Endothelial cell (in vitro differentiated cells): Measurements from ENCODE around the gene NPHP4. TPM values are rescaled to one million over a fixed set of nuclear protein-coding genes. Genes with fewer than 3 reads are reported as not detected.
"Not testable (repeated sequence)": the region's sequence is repeated elsewhere in the genome, so short reads cannot be mapped to it uniquely, and the experiment has no call there.

ENCODE experiments used
- DNase-seq: peaks from one replicate; pipeline ENCODE4 v3.0.0; 2021; ENCODE audit warnings: low spot score
- H3K27ac Mint-ChIP-seq: one replicate; pipeline ENCODE4 v1.8.0; 2021; ENCODE audit warnings: mixed read lengths, inconsistent platforms; ENCODE audit not compliant: unreplicated experiment
- H3K27me3 Mint-ChIP-seq: one replicate; pipeline ENCODE4 v1.8.0; 2021; ENCODE audit warnings: mild to moderate bottlenecking, moderate library complexity, mixed read lengths, inconsistent platforms; ENCODE audit not compliant: unreplicated experiment
- H3K36me3 Mint-ChIP-seq: one replicate; pipeline ENCODE4 v1.8.0; 2021; ENCODE audit warnings: mild to moderate bottlenecking, low read depth, mixed read lengths, inconsistent platforms; ENCODE audit not compliant: unreplicated experiment
- H3K4me1 Mint-ChIP-seq: one replicate; pipeline ENCODE4 v1.8.0; 2021; ENCODE audit warnings: mild to moderate bottlenecking, mixed read lengths, inconsistent platforms; ENCODE audit not compliant: unreplicated experiment
- H3K4me3 Mint-ChIP-seq: one replicate; pipeline ENCODE4 v1.8.0; 2021; ENCODE audit warnings: mild to moderate bottlenecking, mixed read lengths, inconsistent platforms; ENCODE audit not compliant: unreplicated experiment
- H3K9me3 Mint-ChIP-seq: one replicate; pipeline ENCODE4 v1.8.0; 2021; ENCODE audit warnings: mixed read lengths, inconsistent platforms; ENCODE audit not compliant: unreplicated experiment
- total RNA-seq: library from RNA; stranded (reverse); fragmentation: NEBNext Ultra II Directional; extraction: Animal tissue kit (Norgen Biotek cat#: 25700); gene quantifications from one replicate; pipeline ENCODE4 v1.2.1, GENCODE V29; 2021; ENCODE audit not compliant: unreplicated experiment
- TF ChIP-seq, protein P1 (sequence below): fragments of 200-600 bp; sonication (generic); IDR thresholded peaks from one replicate; pipeline ENCODE4 v1.5.0; 2021; ENCODE audit warnings: antibody characterized with exemption; ENCODE audit not compliant: unreplicated experiment

Gene NPHP4
- total RNA-seq, 1 donor from 2014 or later = 15.3 TPM

DNA sequence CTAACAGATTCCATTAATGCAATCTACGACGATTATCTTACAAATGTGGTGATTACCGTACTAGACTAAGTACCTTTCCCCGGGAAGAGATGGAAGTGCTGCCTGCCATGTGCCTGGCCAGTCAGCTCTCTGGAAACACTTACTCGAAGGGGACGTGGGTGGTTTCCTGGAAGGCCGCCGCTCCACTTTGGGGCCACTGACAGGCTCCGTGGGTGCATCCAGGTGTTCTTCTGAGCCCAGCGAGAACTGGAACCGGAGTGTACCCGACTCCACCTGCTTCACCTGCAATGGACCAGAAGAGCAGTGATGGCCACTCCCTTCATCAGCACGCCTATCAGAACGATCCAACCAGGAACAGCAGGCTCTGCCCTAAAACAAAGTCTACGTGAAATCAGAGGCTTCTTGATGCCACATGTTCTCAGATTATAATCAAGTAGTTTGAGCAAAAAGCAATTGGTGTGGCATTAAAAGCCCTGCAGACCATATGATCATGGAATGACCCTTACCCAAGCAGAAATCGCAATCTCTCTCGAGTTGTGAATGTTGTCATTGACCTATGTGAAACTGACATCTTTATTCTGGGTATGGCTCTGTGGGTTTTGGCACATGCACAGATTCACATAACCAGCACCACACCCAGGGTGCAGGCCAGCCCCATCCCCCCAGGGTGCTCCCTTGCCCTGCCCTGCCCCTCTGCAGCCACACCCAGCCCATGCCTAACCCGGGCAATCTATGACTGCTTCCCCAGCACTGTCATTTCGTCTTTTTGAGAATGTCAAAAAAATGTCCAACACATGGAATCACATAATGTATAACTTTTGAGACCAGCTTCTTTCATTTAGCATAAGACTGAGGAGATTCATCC, 64.5 kb downstream of the NPHP4 start:
- TF ChIP-seq, protein P1, sequence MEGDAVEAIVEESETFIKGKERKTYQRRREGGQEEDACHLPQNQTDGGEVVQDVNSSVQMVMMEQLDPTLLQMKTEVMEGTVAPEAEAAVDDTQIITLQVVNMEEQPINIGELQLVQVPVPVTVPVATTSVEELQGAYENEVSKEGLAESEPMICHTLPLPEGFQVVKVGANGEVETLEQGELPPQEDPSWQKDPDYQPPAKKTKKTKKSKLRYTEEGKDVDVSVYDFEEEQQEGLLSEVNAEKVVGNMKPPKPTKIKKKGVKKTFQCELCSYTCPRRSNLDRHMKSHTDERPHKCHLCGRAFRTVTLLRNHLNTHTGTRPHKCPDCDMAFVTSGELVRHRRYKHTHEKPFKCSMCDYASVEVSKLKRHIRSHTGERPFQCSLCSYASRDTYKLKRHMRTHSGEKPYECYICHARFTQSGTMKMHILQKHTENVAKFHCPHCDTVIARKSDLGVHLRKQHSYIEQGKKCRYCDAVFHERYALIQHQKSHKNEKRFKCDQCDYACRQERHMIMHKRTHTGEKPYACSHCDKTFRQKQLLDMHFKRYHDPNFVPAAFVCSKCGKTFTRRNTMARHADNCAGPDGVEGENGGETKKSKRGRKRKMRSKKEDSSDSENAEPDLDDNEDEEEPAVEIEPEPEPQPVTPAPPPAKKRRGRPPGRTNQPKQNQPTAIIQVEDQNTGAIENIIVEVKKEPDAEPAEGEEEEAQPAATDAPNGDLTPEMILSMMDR = no peak
- H3K27me3 Mint-ChIP-seq = peaks cover 3% of the 10 kb centered on the region
- H3K27ac Mint-ChIP-seq = no peak overlapping the region
- H3K4me1 Mint-ChIP-seq = no peaks in the 10 kb centered on the region
- no peaks in the 10 kb centered on the region for H3K9me3 Mint-ChIP-seq
- H3K4me3 Mint-ChIP-seq = no peak overlapping the region
- no peak for DNase-seq
- no peaks in the 10 kb centered on the region for H3K36me3 Mint-ChIP-seq

DNA sequence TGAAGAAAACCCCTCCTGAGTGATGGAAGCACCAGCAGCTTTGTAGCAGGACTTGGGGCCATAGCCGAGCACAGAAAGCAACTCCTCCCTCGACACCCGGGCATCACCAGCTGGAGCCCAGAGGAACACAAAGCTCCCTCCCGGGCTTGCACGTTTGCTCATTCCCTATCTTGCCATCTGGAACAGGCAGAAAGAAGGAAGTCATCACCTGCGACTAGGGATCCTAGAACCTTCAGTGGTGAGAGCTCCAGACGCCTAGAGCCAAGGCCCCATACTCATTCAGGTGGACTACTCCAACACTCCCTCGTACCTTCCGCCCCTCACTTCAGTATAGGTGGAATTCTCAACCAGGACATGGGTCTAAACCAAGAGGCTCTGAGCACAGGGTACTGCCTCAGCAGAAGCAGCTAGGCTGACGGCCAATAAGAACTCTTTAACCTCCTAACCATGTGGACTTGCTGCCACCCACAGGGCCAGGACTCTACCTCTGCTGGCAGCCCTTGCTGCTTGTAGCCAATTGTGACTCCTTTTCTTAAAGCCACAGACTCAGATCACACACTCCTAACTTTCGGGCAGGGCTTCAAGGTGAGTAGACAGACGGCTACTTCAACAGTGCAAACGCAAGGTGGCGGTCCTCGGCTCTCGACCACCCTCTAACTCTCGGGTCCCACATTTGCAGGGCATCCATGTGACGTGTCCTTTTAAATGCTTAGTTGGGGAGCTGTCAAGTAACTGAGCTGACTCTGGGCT, 65.4 kb downstream of the NPHP4 start:
- no peak overlapping the region for H3K27ac Mint-ChIP-seq
- no peak for DNase-seq
- peaks cover 3% of the 10 kb centered on the region for H3K27me3 Mint-ChIP-seq
- no peaks in the 10 kb centered on the region for H3K4me1 Mint-ChIP-seq
- no peak overlapping the region for H3K4me3 Mint-ChIP-seq
- H3K36me3 Mint-ChIP-seq = no peaks in the 10 kb centered on the region
- no peaks in the 10 kb centered on the region for H3K9me3 Mint-ChIP-seq
- TF ChIP-seq, protein P1 = no peak

DNA sequence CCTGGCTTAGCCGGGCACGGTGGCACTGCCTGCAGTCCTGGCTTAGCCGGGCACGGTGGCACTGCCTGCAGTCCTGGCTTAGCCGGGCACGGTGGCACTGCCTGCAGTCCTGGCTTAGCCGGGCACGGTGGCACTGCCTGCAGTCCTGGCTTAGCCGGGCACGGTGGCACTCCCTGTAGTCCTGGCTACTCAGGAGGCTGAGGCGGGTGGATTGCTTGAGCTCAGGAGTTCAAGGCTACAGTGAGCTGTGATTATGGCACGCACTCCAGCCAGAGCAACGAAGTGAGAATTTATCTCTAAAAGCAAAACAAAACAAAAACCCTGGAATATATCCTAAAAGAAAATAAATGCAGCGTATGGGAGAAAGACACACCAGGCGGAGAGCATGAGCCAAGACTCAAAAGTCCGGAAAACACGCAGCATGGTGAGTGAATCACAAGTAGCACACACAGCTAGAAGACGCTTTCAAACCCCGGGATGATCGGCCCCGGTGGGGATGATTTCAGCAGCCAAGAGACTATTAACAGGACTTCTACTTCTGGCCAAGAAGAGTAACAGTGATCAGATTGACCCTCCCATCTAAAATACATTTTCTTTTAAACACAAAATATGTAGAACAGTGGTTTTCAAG, 69.4 kb downstream of the NPHP4 start:
- H3K27ac Mint-ChIP-seq, H3K4me3 Mint-ChIP-seq, H3K36me3 Mint-ChIP-seq, DNase-seq, H3K27me3 Mint-ChIP-seq, H3K4me1 Mint-ChIP-seq, H3K9me3 Mint-ChIP-seq: not testable (repeated sequence)

DNA sequence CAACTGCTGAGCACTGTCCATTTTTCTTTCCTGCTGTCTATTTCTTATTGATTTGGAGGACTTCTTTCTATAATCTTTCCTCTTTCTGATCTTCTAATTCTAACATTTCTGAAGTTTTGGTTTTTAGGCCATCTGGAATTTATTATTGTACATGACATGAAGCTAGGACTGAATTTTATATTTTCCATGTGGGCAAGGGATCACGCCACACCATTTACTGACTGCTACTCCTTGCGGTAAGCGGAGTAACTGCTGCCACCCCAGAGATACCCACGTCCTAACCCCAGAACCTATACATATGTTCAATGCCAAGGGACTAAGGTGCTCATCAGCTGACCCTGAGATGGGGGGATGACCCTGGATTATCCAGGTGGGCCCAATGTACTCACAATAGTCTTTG, 70.6 kb downstream of the NPHP4 start:
- Mint-ChIP-seq H3K4me1 (no peaks in the 10 kb centered on the region), H3K4me3 (no peak overlapping the region), H3K27ac (no peak overlapping the region), H3K27me3 (no peaks in the 10 kb centered on the region), H3K9me3 (no peaks in the 10 kb centered on the region), H3K36me3 (no peaks in the 10 kb centered on the region)
- TF ChIP-seq, protein P1 = no peak
- DNase-seq = no peak

DNA sequence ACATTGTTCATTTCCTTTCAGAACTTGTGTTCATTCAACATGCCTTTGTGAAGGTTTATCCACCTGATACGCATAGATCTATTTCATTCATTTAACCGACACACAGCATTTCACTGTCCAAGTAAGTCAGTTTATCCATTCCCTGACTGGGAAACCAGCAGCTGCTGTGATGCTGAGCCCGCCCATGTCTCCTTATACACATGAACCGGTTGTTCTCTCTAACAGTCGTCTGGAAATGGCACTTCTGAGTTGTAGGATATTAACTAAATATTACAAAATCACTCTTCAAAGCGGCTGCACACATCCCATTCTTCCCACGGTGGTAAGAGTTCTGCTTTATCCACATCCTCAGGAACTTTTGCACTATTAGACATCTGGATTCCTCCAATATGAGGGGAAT, 71.1 kb downstream of the NPHP4 start:
- TF ChIP-seq, protein P1 = no peak
- H3K4me1 Mint-ChIP-seq = no peaks in the 10 kb centered on the region
- H3K4me3 Mint-ChIP-seq = no peak overlapping the region
- H3K27me3 Mint-ChIP-seq = no peaks in the 10 kb centered on the region
- no peaks in the 10 kb centered on the region for H3K36me3 Mint-ChIP-seq
- no peak for DNase-seq
- H3K9me3 Mint-ChIP-seq = no peaks in the 10 kb centered on the region
- no peak overlapping the region for H3K27ac Mint-ChIP-seq
